ENCODE results near the gene RAB11FIP2. TPM values are rescaled to one million over a fixed set of nuclear protein-coding genes. Genes with fewer than 3 reads are reported as not detected.

The RAB11FIP2 gene
- polyA plus RNA-seq, 2 of the 4 experiments (the other 2 are of a cell fraction): 10.0 to 29.3 TPM

GRCh38 chr10:117968354-117969182 is 78.2 kb downstream of the RAB11FIP2 start (continued):
- TF ChIP-seq, protein P1, sequence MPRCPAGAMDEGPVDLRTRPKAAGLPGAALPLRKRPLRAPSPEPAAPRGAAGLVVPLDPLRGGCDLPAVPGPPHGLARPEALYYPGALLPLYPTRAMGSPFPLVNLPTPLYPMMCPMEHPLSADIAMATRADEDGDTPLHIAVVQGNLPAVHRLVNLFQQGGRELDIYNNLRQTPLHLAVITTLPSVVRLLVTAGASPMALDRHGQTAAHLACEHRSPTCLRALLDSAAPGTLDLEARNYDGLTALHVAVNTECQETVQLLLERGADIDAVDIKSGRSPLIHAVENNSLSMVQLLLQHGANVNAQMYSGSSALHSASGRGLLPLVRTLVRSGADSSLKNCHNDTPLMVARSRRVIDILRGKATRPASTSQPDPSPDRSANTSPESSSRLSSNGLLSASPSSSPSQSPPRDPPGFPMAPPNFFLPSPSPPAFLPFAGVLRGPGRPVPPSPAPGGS (IDR thresholded peaks at IDR 0.05): no peak
- TF ChIP-seq CBX8 (IDR thresholded peaks at IDR 0.05) (no peak), E2F6 (IDR thresholded peaks at IDR 0.05; ENCODE audit: borderline replicate concordance, low read depth) (no peak), KDM1A (IDR thresholded peaks at IDR 0.05; ENCODE audit: low read depth) (no peak), BHLHE40 (IDR thresholded peaks at IDR 0.05; ENCODE audit: low read depth, low read length) (no peak), FOSB (CRISPR knock-in tag; IDR thresholded peaks at IDR 0.05) (no peak)

DNA sequence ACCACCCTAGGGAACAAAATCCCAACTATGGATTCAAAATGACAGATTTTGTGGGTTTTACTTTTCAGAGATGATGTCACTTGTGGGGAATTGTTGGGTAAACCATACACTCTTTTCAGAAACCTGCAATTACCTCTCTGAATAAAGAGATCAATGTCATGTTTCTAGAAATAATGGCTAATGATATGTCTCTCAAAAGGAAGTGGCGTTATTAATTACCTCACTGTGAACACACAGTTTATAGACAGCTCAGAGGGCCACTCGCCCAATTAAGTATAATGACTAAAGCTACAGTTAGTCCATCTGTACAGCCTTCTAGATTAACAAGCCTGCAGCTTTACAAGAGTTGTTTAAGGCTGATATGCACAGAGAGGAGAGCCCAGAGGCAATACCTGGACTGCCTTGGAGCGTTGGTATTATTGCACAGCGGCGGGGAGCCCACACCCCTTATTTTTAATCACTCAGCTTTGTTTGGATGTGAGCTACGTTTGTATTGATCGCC is 79.5 kb downstream of the RAB11FIP2 start:
- no peak for ATAC-seq
- Histone ChIP-seq H3K27ac (no peak overlapping the region), H3K4me3 (no peak overlapping the region), H3K9me3 (no peaks in the 10 kb centered on the region), H3K4me1 (no peaks in the 10 kb centered on the region), H3K4me2 (no peak overlapping the region)
- CTCF ChIA-PET: no interaction called here
- POLR2A ChIA-PET: no interaction called here
- DNase-seq (ENCODE audit: low read depth in 1 of 2, low spot score in 1 of 2): no peak
- no peak for FAIRE-seq
- 59% methylated on average over 7 of the region's 7 CpGs for WGBS (ENCODE audit: missing lambda C conversion rate)
- TF ChIP-seq RARB (CRISPR knock-in tag; IDR thresholded peaks at IDR 0.05) (no peak), PBX3 (IDR thresholded peaks at IDR 0.05) (no peak), ESRRA (IDR thresholded peaks at IDR 0.05; ENCODE audit: borderline replicate concordance, low read length) (no peak), SMC3 (IDR thresholded peaks at IDR 0.05) (no peak), FOSB (CRISPR knock-in tag; IDR thresholded peaks at IDR 0.05) (no peak), CHD4 (IDR thresholded peaks at IDR 0.05; ENCODE audit: borderline replicate concordance) (no peak), NFE2L2 (conservative IDR thresholded peaks at IDR 0.05; ENCODE audit: low read length) (no peak), KDM1A (IDR thresholded peaks at IDR 0.05; ENCODE audit: low read depth) (no peak), ZC3H11A (IDR thresholded peaks at IDR 0.05) (no peak), ZFP36 (IDR thresholded peaks at IDR 0.05; ENCODE audit: borderline replicate concordance, partially characterized antibody) (no peak), KDM5A (IDR thresholded peaks at IDR 0.05) (no peak), TP53 (CRISPR knock-in tag; IDR thresholded peaks at IDR 0.05) (no peak), MAX (IDR thresholded peaks at IDR 0.05) (no peak), MYC (IDR thresholded peaks at IDR 0.05; ENCODE audit: borderline replicate concordance, low read length) (no peak), JUN (IDR thresholded peaks at IDR 0.05) (no peak), POLR2AphosphoS2 (conservative IDR thresholded peaks at IDR 0.05; ENCODE audit: low read length) (no peak), E2F6 (IDR thresholded peaks at IDR 0.05; ENCODE audit: borderline replicate concordance, low read depth) (no peak)

DNA sequence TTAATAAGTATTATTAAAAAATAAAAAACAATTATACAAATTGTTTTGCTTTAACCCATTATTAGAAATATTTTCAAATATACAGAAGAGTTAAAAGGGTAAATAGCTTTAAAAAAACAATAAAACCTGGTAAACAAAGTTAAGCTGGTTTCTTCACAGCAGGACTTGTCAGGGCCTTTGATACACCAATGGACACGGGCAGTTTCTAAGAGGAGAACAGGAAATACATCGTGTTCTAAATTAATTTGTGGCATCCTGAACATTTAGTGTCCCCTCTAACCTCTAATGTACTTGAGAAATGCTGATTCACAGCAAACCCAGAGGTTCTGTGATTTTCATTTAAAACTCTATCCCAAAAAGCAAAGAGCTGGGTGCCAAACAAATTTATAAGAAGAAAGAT is 80.8 kb downstream of the RAB11FIP2 start:
- FAIRE-seq (no peak), DNase-seq (ENCODE audit: low read depth in 1 of 2, low spot score in 1 of 2) (no peak), ATAC-seq (no peak)
- no peak overlapping the region for H3K4me3 ChIP-seq
- H3K27ac ChIP-seq: no peak overlapping the region
- H3K4me1 ChIP-seq: no peaks in the 10 kb centered on the region
- ChIA-PET POLR2A (no interaction called here), CTCF (no interaction called here)
- H3K4me2 ChIP-seq: no peak overlapping the region
- 8% methylated on average over 2 of the region's 2 CpGs for WGBS (ENCODE audit: missing lambda C conversion rate)
- H3K9me3 ChIP-seq: no peaks in the 10 kb centered on the region
- TF ChIP-seq CBX2 (IDR thresholded peaks at IDR 0.05; ENCODE audit: borderline replicate concordance, low read depth) (no peak), ELK1 (IDR thresholded peaks at IDR 0.05; ENCODE audit: low read depth, low read length) (no peak), MAX (IDR thresholded peaks at IDR 0.05) (no peak), CHD4 (IDR thresholded peaks at IDR 0.05; ENCODE audit: borderline replicate concordance) (no peak), EHF (CRISPR knock-in tag; IDR thresholded peaks at IDR 0.05) (no peak), BHLHE40 (IDR thresholded peaks at IDR 0.05; ENCODE audit: low read depth, low read length) (no peak), FOSB (CRISPR knock-in tag; IDR thresholded peaks at IDR 0.05) (no peak), GATA3 (IDR thresholded peaks at IDR 0.05; ENCODE audit: borderline replicate concordance) (no peak), ESRRA (IDR thresholded peaks at IDR 0.05; ENCODE audit: borderline replicate concordance, low read length) (no peak), HEYL (CRISPR knock-in tag; IDR thresholded peaks at IDR 0.05) (no peak), E2F6 (IDR thresholded peaks at IDR 0.05; ENCODE audit: borderline replicate concordance, low read depth) (no peak)
- TF ChIP-seq, protein P2, sequence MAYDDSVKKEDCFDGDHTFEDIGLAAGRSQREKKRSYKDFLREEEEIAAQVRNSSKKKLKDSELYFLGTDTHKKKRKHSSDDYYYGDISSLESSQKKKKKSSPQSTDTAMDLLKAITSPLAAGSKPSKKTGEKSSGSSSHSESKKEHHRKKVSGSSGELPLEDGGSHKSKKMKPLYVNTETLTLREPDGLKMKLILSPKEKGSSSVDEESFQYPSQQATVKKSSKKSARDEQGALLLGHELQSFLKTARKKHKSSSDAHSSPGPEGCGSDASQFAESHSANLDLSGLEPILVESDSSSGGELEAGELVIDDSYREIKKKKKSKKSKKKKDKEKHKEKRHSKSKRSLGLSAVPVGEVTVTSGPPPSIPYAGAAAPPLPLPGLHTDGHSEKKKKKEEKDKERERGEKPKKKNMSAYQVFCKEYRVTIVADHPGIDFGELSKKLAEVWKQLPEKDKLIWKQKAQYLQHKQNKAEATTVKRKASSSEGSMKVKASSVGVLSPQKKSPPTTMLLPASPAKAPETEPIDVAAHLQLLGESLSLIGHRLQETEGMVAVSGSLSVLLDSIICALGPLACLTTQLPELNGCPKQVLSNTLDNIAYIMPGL (CRISPR knock-in tag; IDR thresholded peaks at IDR 0.05; ENCODE audit: borderline replicate concordance): no peak

Data from A549 (cell line).